HepG2 (cell line): Measurements from ENCODE around the gene LRRC45. TPM values are rescaled to one million over a fixed set of nuclear protein-coding genes. Genes with fewer than 3 reads are reported as not detected.
A peak's percentile ranks its signal among the peaks of the same experiment; 100 is the strongest.

Experiments
- BRCA1 ChIP-seq: sonication (generic); formaldehyde crosslinking; IDR thresholded peaks from 2 replicates; pipeline ENCODE4 v1.4.0; 2020; ENCODE audit warnings: missing genetic modification reagents
- CEBPB ChIP-seq: IDR thresholded peaks from 2 replicates; pipeline ENCODE4 v1.6.1; 2011; ENCODE audit warnings: low read depth, low read length, improper control_type of control experiment, borderline replicate concordance
- DRAP1 ChIP-seq: IDR thresholded peaks from 2 replicates; pipeline ENCODE4 v1.6.1; 2016; ENCODE audit warnings: missing genetic modification reagents, missing compliant biosample characterization
- FOXJ3 ChIP-seq: sonication (generic); formaldehyde crosslinking; IDR thresholded peaks from 2 replicates; pipeline ENCODE4 v1.4.0; 2020; ENCODE audit warnings: missing genetic modification reagents, mild to moderate bottlenecking, borderline replicate concordance
- HMGA1 ChIP-seq: sonication (generic); formaldehyde crosslinking; conservative IDR thresholded peaks from 2 replicates; pipeline ENCODE4 v1.4.0; 2020; ENCODE audit warnings: missing genetic modification reagents
- HNF4A ChIP-seq: sonication (generic); formaldehyde crosslinking; IDR thresholded peaks from 2 replicates; pipeline ENCODE4 v1.4.0; 2020; ENCODE audit warnings: missing genetic modification reagents
- KLF12 ChIP-seq: sonication (generic); formaldehyde crosslinking; IDR thresholded peaks from 2 replicates; pipeline ENCODE4 v1.4.0; 2020; ENCODE audit warnings: missing genetic modification reagents, borderline replicate concordance
- KLF15 ChIP-seq: sonication (generic); formaldehyde crosslinking; IDR thresholded peaks from 2 replicates; pipeline ENCODE4 v1.8.1; 2023; ENCODE audit warnings: borderline replicate concordance, mild to moderate bottlenecking, inconsistent platforms, missing genetic modification reagents, mixed read lengths
- KMT2B ChIP-seq: IDR thresholded peaks from 2 replicates; pipeline ENCODE4 v1.6.1; 2016; ENCODE audit warnings: missing genetic modification reagents, missing compliant biosample characterization
- NFATC3 ChIP-seq: sonication (generic); formaldehyde crosslinking; IDR thresholded peaks from 2 replicates; pipeline ENCODE4 v1.5.1; 2020; ENCODE audit warnings: mild to moderate bottlenecking, missing genetic modification reagents
- POGK ChIP-seq: sonication (generic); formaldehyde crosslinking; conservative IDR thresholded peaks from 2 replicates; pipeline ENCODE4 v1.8.0; 2022; ENCODE audit warnings: mild to moderate bottlenecking, moderate library complexity, missing genetic modification reagents
- POGZ ChIP-seq: sonication (generic); formaldehyde crosslinking; IDR thresholded peaks from 2 replicates; pipeline ENCODE4 v1.4.0; 2020; ENCODE audit warnings: mild to moderate bottlenecking, missing genetic modification reagents
- SSRP1 ChIP-seq: IDR thresholded peaks from 2 replicates; pipeline ENCODE4 v1.6.1; 2016; ENCODE audit warnings: control low read depth
- TEAD2 ChIP-seq: sonication (generic); formaldehyde crosslinking; IDR thresholded peaks from 2 replicates; pipeline ENCODE4 v1.9.0; 2021; ENCODE audit warnings: missing genetic modification reagents
- ZBTB37 ChIP-seq: sonication (generic); formaldehyde crosslinking; IDR thresholded peaks from 2 replicates; pipeline ENCODE4 v1.4.0; 2020; ENCODE audit warnings: mild to moderate bottlenecking, missing genetic modification reagents
- ZEB1 ChIP-seq: IDR thresholded peaks from 2 replicates; pipeline ENCODE4 v1.6.1; 2012; ENCODE audit warnings: mild to moderate bottlenecking, low read depth, inconsistent platforms; ENCODE audit not compliant: insufficient replicate concordance
- ZFAT ChIP-seq: sonication (generic); formaldehyde crosslinking; conservative IDR thresholded peaks from 2 replicates; pipeline ENCODE4 v1.8.1; 2023; ENCODE audit warnings: missing genetic modification reagents, inconsistent platforms
- ZNF3 ChIP-seq: IDR thresholded peaks from 2 replicates; pipeline ENCODE4 v1.7.0; 2017; ENCODE audit warnings: inconsistent platforms
- ZNF329 ChIP-seq: sonication (generic); formaldehyde crosslinking; IDR thresholded peaks from 2 replicates; pipeline ENCODE4 v1.9.0; 2021; ENCODE audit warnings: low read depth, mild to moderate bottlenecking, missing genetic modification reagents
- ZNF33A ChIP-seq: sonication (generic); formaldehyde crosslinking; IDR thresholded peaks from 2 replicates; pipeline ENCODE4 v1.5.1; 2020; ENCODE audit warnings: missing genetic modification reagents, mild to moderate bottlenecking, moderate library complexity, borderline replicate concordance
- ZNF431 ChIP-seq: sonication (generic); formaldehyde crosslinking; IDR thresholded peaks from 2 replicates; pipeline ENCODE4 v1.9.0; 2022; ENCODE audit warnings: missing genetic modification reagents, low read depth, mild to moderate bottlenecking, borderline replicate concordance
- ZNF432 ChIP-seq: sonication (generic); formaldehyde crosslinking; IDR thresholded peaks from 2 replicates; pipeline ENCODE4 v1.5.0; 2020; ENCODE audit warnings: missing genetic modification reagents, mild to moderate bottlenecking, borderline replicate concordance
- ZNF510 ChIP-seq: sonication (generic); formaldehyde crosslinking; IDR thresholded peaks from 2 replicates; pipeline ENCODE4 v1.4.0; 2020; ENCODE audit warnings: low read depth, mild to moderate bottlenecking, missing genetic modification reagents
- ZNF547 ChIP-seq: sonication (generic); formaldehyde crosslinking; IDR thresholded peaks from 2 replicates; pipeline ENCODE4 v1.5.1; 2020; ENCODE audit warnings: mild to moderate bottlenecking, missing genetic modification reagents
- ZNF549 ChIP-seq: sonication (generic); formaldehyde crosslinking; IDR thresholded peaks from 2 replicates; pipeline ENCODE4 v1.5.0; 2020; ENCODE audit warnings: missing genetic modification reagents
- ZNF550 ChIP-seq: sonication (generic); formaldehyde crosslinking; IDR thresholded peaks from 2 replicates; pipeline ENCODE4 v1.4.0; 2020; ENCODE audit warnings: mild to moderate bottlenecking, missing genetic modification reagents, borderline replicate concordance
- ZNF746 ChIP-seq: sonication (generic); formaldehyde crosslinking; IDR thresholded peaks from 2 replicates; pipeline ENCODE4 v1.8.0; 2022; ENCODE audit warnings: mild to moderate bottlenecking, missing genetic modification reagents
- ZNF816 ChIP-seq: sonication (generic); formaldehyde crosslinking; IDR thresholded peaks from 2 replicates; pipeline ENCODE4 v1.8.0; 2022; ENCODE audit warnings: missing genetic modification reagents, mild to moderate bottlenecking, borderline replicate concordance
- ZNF879 ChIP-seq: sonication (generic); formaldehyde crosslinking; IDR thresholded peaks from 2 replicates; pipeline ENCODE4 v1.8.1; 2023; ENCODE audit warnings: missing genetic modification reagents
- polyA plus RNA-seq, 8 experiments: library from polyadenylated mRNA; depleted of rRNA in 3 of 8; stranded (reverse) in 7 of 8; unstranded in 1 of 8; fragments of >200 nt; fragmentation: Illumina TruSeq in 4 of 8; extraction: Trizol in 4 of 8; gene quantifications; 2 replicates each; pipeline versions ENCODE4 v1.2.1 to v1.2.3, GENCODE V29; 2011 to 2016; ENCODE audit warnings: low read depth in 4 of 8, missing spikeins in 1 of 8, mixed read lengths in 1 of 8; ENCODE audit not compliant: insufficient read depth in 1 of 8
- total RNA-seq, 5 experiments: library from RNA; depleted of rRNA; stranded (reverse); fragments of >200 nt; fragmentation: Illumina TruSeq; extraction: Trizol; gene quantifications; 2 replicates each; pipeline ENCODE4 v1.2.3, GENCODE V29; 2016; ENCODE audit warnings: low read depth in 1 of 5

LRRC45 gene
- total and polyA plus RNA-seq, 2 of the 13 experiments (the other 11 are each of a cell fraction or from before 2014, with no cell fraction given) = 11.6 to 48.1 TPM

GRCh38 chr17:81995463-81996231 is 27.5 kb upstream of the LRRC45 start (continued):
- TF ChIP-seq ZEB1 (no peak), HNF4A (no peak), HMGA1 (CRISPR knock-in tag) (no peak), ZNF432 (CRISPR knock-in tag) (no peak), ZNF879 (CRISPR knock-in tag) (no peak), KMT2B (CRISPR knock-in tag) (peak; percentile 59; the same call in 1 of the 2 replicates), ZNF547 (CRISPR knock-in tag) (peak; percentile 90), FOXJ3 (no peak), CEBPB (no peak), POGZ (CRISPR knock-in tag) (no peak), KLF15 (CRISPR knock-in tag) (no peak), DRAP1 (CRISPR knock-in tag) (peak; percentile 30; the same call in 1 of the 2 replicates), ZNF431 (CRISPR knock-in tag) (no peak), ZNF3 (CRISPR knock-in tag) (peak; percentile 44; the same call in 1 of the 2 replicates), ZNF329 (CRISPR knock-in tag) (0 out of 2 replicates have a peak, but pooled peaks have one; percentile 51), ZBTB37 (CRISPR knock-in tag) (no peak; the same call in 1 of the 2 replicates), ZNF816 (no peak), ZNF33A (no peak), KLF12 (CRISPR knock-in tag) (no peak), ZFAT (CRISPR knock-in tag) (no peak), NFATC3 (CRISPR knock-in tag) (peak; percentile 94; the same call in 1 of the 2 replicates), SSRP1 (CRISPR knock-in tag) (peak; percentile 97; the same call in 1 of the 2 replicates), ZNF510 (CRISPR knock-in tag) (peak; percentile 84; the same call in 1 of the 2 replicates), BRCA1 (no peak), TEAD2 (CRISPR knock-in tag) (peak; percentile 10; the same call in 1 of the 2 replicates), POGK (CRISPR knock-in tag) (no peak; the same call in none of the 2 replicates), ZNF549 (no peak), ZNF550 (CRISPR knock-in tag) (peak; percentile 19), ZNF746 (0 out of 2 replicates have a peak, but pooled peaks have one; percentile 1)
